IPS-11a (cell line): ENCODE results near the gene TNIK.

ENCODE experiments used
- H3K4me3 ChIP-seq: one replicate; pipeline ENCODE4 v1.5.1; 2013; ENCODE audit warnings: low read depth, low read length, control low read depth

Gene TNIK

GRCh38 chr3:171018156-171018935 lies 441.9 kb downstream of the TNIK start:
- no peak overlapping the region for H3K4me3 ChIP-seq

- no peak overlapping the region for H3K4me3 ChIP-seq
Observed at GRCh38 chr3:171013822-171014748, 446.1 kb downstream of the TNIK start.

- H3K4me3 ChIP-seq: no peak overlapping the region
Observed at GRCh38 chr3:171011873-171012336, 448.3 kb downstream of the TNIK start.
